CD4-positive, alpha-beta T cell (primary cell): ENCODE data around the gene LEPR. TPM values are rescaled to one million over a fixed set of nuclear protein-coding genes. Genes with fewer than 3 reads are reported as not detected.

Experiments used
- ATAC-seq: fragments of 200-7000 bp; cut with Tn5 transposase; one replicate; pipeline ENCODE4 v1.10.0; 2022; ENCODE audit warnings: mild to moderate bottlenecking; ENCODE audit not compliant: poor library complexity
- CTCF ChIA-PET: fragments of 350-600 bp; sonication (Branson Sonifier 250); formaldehyde crosslinking; loops from one replicate; lab custom pipeline; 2021; ENCODE audit warnings: antibody characterized with exemption, inconsistent platforms; lab: Charles Lee
- POLR2A ChIA-PET: fragments of 350-600 bp; sonication (Branson Sonifier 250); formaldehyde crosslinking; loops from one replicate; lab custom pipeline; 2021; ENCODE audit warnings: antibody characterized with exemption, inconsistent platforms; lab: Charles Lee
- DNase-seq, 14 experiments: peaks; one replicate each; pipeline ENCODE4 v3.0.0-alpha.2; 2013 to 2020; ENCODE audit warnings: mixed read lengths in 2 of 14
- H3K27ac ChIP-seq, 2 donors: one replicate each; pipeline versions ENCODE4 v1.5.1 to v1.7.0; 2013; ENCODE audit warnings: low read length in 2 of 2, low read depth in 1 of 2, mild to moderate bottlenecking in 1 of 2
- H3K27me3 ChIP-seq, 2 experiments: 1 replicate in 1 of 2; 2 replicates in 1 of 2; pipeline versions ENCODE4 v1.6.1 to v1.7.0; 2013; ENCODE audit warnings: low read length in 2 of 2, control low read depth in 1 of 2, mild to moderate bottlenecking in 1 of 2, moderate library complexity in 1 of 2; ENCODE audit not compliant: insufficient read depth in 2 of 2, control insufficient read depth in 1 of 2
- H3K36me3 ChIP-seq: one replicate; pipeline ENCODE4 v1.6.1; 2013; ENCODE audit warnings: low read length, control low read depth; ENCODE audit not compliant: insufficient read depth
- H3K4me1 ChIP-seq: one replicate; pipeline ENCODE4 v1.6.1; 2013; ENCODE audit warnings: low read length, control low read depth; ENCODE audit not compliant: insufficient read depth
- H3K4me3 ChIP-seq: one replicate; pipeline ENCODE4 v1.5.1; 2013; ENCODE audit warnings: mild to moderate bottlenecking, low read length, moderate library complexity
- H3K9me3 ChIP-seq, 2 experiments: 1 replicate in 1 of 2; 2 replicates in 1 of 2; pipeline versions ENCODE4 v1.6.1 to v1.7.0; 2013; ENCODE audit warnings: low read length in 2 of 2, mild to moderate bottlenecking in 2 of 2, control low read depth in 1 of 2, moderate library complexity in 1 of 2; ENCODE audit not compliant: control insufficient read depth in 1 of 2, insufficient read depth in 1 of 2
- H3K27ac Mint-ChIP-seq: one replicate; pipeline ENCODE4 v1.8.0; 2020; ENCODE audit warnings: mixed read lengths
- H3K27me3 Mint-ChIP-seq: one replicate; pipeline ENCODE4 v1.8.0; 2021; ENCODE audit warnings: mixed read lengths
- H3K36me3 Mint-ChIP-seq: one replicate; pipeline ENCODE4 v1.8.0; 2021; ENCODE audit warnings: low read depth, mixed read lengths
- H3K4me1 Mint-ChIP-seq: one replicate; pipeline ENCODE4 v1.8.0; 2021; ENCODE audit warnings: low read depth, mixed read lengths
- H3K4me3 Mint-ChIP-seq: one replicate; pipeline ENCODE4 v1.8.0; 2020; ENCODE audit warnings: mild to moderate bottlenecking, mixed read lengths
- H3K9me3 Mint-ChIP-seq: one replicate; pipeline ENCODE4 v1.8.0; 2020; ENCODE audit warnings: mixed read lengths
- intact Hi-C, 2 experiments: fragments of 100-400 bp; cut with DNase I in 1 of 2; cut with micrococcal nuclease in 1 of 2; formaldehyde crosslinking; loops; one replicate each; pipeline versions ENCODE4 v1.15.1 to v1.9.0; 2023 to 2025; cut with DNase I, micrococcal nuclease
- total RNA-seq, 174 experiments: library from RNA in 2 of 174; stranded (reverse) in 2 of 174; gene quantifications; one replicate each; pipeline ENCODE4 v1.2.3 and lab custom pipeline; 2021 to 2026
- TF ChIP-seq, protein P1 (sequence below): fragments of 200-600 bp; IDR thresholded peaks from one replicate; pipeline ENCODE4 v1.8.0; 2022; ENCODE audit warnings: antibody characterized with exemption, mild to moderate bottlenecking

The LEPR gene
- total RNA-seq, 2 experiments from 2014 or later, result 0.58 to 0.59 TPM

DNA sequence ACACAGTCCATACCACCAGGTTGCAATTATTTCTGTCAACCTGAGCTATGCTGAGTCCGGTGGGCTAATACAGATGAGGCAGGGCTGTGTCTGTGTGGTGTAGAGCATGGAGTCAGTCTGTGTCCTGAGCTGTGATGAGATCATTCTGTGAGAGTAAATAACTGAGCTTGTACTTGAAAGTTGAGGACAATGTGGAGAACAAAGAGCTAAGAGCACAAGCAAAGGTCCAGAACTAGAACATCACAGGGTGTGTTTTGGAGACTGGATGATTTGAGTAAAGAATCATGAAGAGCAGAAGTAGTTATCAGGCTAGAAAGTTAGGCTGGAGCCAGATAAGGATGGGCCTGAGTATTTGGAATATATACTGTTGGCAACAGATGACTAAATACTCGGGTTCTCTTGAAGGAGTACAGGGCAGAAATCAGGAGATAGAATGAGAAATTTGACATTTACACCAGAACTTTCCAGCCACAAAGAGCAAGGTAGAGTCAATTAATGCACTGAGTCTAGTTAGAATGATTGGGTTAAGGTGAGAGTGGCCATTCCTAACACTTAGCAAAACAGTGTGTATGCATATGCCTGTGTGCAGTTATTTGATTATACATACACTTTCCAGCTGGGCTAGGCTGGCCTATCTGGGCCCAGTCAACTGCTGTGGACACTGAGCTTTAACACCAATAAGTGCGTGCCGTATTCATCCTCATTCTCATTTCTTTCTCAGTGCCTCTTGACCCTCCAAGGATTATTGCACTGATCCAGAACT, 48.8 kb downstream of the LEPR start:
- Mint-ChIP-seq H3K4me1 (no peaks in the 10 kb centered on the region), H3K27me3 (no peaks in the 10 kb centered on the region)

DNA sequence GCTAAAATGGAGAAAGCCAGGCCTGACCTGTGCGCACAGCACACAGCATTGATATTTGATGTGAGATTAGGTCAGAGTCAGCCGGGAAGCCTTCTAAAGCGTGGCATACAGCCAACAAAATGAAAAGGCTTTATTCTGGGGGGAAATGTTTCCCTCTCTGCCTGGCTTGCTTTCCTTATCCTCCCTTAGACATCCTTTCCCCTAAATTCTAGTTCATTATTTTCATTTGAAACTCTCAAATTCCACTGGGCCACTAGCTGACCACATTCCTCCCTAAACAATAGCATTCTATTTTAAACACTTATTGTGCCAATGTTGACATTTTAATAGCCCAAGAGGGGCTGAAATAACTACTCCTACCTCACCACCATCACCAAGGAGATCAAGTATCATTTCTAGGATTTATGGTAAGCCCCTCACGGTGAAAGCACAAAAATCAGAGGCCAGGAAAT, 49.4 kb downstream of the LEPR start:
- DNase-seq, result no peak

More for the DNA sequence above, 48.8 kb downstream of the LEPR start:
- Histone ChIP-seq H3K4me3 (no peak overlapping the region), H3K36me3 (no peaks in the 10 kb centered on the region), H3K27me3 (no peaks in the 10 kb centered on the region), H3K9me3 (peaks cover 0 to 6% of the 10 kb centered on the region in 2 experiments), H3K4me1 (no peaks in the 10 kb centered on the region), H3K27ac (no peak overlapping the region)
- intact Hi-C loops, result no loop called here
- ATAC-seq (no peak), DNase-seq (no peak)
- H3K9me3 Mint-ChIP-seq, result peaks cover 13% of the 10 kb centered on the region
- H3K4me3 Mint-ChIP-seq, result no peak overlapping the region
- ChIA-PET CTCF (no interaction called here), POLR2A (no interaction called here)
- no peak overlapping the region for H3K27ac Mint-ChIP-seq
- TF ChIP-seq, protein P1, sequence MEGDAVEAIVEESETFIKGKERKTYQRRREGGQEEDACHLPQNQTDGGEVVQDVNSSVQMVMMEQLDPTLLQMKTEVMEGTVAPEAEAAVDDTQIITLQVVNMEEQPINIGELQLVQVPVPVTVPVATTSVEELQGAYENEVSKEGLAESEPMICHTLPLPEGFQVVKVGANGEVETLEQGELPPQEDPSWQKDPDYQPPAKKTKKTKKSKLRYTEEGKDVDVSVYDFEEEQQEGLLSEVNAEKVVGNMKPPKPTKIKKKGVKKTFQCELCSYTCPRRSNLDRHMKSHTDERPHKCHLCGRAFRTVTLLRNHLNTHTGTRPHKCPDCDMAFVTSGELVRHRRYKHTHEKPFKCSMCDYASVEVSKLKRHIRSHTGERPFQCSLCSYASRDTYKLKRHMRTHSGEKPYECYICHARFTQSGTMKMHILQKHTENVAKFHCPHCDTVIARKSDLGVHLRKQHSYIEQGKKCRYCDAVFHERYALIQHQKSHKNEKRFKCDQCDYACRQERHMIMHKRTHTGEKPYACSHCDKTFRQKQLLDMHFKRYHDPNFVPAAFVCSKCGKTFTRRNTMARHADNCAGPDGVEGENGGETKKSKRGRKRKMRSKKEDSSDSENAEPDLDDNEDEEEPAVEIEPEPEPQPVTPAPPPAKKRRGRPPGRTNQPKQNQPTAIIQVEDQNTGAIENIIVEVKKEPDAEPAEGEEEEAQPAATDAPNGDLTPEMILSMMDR, result no peak
- peaks cover 9% of the 10 kb centered on the region for H3K36me3 Mint-ChIP-seq

More for the DNA sequence above, 49.4 kb downstream of the LEPR start:
- Histone ChIP-seq H3K27ac (no peak overlapping the region), H3K9me3 (peaks cover 0 to 6% of the 10 kb centered on the region in 2 experiments), H3K27me3 (no peaks in the 10 kb centered on the region), H3K4me1 (no peaks in the 10 kb centered on the region), H3K4me3 (no peak overlapping the region), H3K36me3 (no peaks in the 10 kb centered on the region)
- Mint-ChIP-seq H3K9me3 (peaks cover 13% of the 10 kb centered on the region), H3K27ac (no peak overlapping the region), H3K36me3 (peaks cover 5% of the 10 kb centered on the region), H3K27me3 (no peaks in the 10 kb centered on the region), H3K4me1 (no peaks in the 10 kb centered on the region), H3K4me3 (no peak overlapping the region)
- CTCF ChIA-PET, result no interaction called here
- intact Hi-C loops, result no loop called here
- no peak for ATAC-seq
- TF ChIP-seq, protein P1, result no peak
- POLR2A ChIA-PET, result no interaction called here

Other genes starting within 250 kb of the LEPR start
- gene DNAJC6, start 111.1 kb upstream of the LEPR start, total RNA-seq, result 1 to 10 TPM; 2.4 to 2.5 TPM
- 10 to 100 TPM; 20.2 to 23.9 TPM for gene LEPROT, start within 50 bp of the LEPR start, total RNA-seq